Activated naive CD4-positive, alpha-beta T cell treated with anti-CD3 and anti-CD28 coated beads, Interleukin-2, amount 50 U/mL, for 72 hours (primary cell): ENCODE data around the gene IFT74. TPM values are rescaled to one million over a fixed set of nuclear protein-coding genes. Genes with fewer than 3 reads are reported as not detected.

ENCODE experiments used
- ATAC-seq, 2 donors: fragments of 150-1000 bp; cut with Tn5 transposase; 2 replicates each; pipeline ENCODE4 v1.10.0; 2021; ENCODE audit warnings: mild to moderate bottlenecking in 2 of 2, moderate library complexity in 2 of 2
- DNase-seq, 2 donors: peaks; one replicate each; pipeline ENCODE4 v3.0.0; 2021 to 2022; ENCODE audit warnings: low spot score in 2 of 2
- H3K27ac Mint-ChIP-seq, 2 donors: one replicate each; pipeline ENCODE4 v1.8.0; 2022; ENCODE audit warnings: mild to moderate bottlenecking in 2 of 2, mixed read lengths in 2 of 2
- H3K36me3 Mint-ChIP-seq, 2 donors: one replicate each; pipeline ENCODE4 v1.8.0; 2022; ENCODE audit warnings: mixed read lengths in 2 of 2
- H3K9me3 Mint-ChIP-seq, 2 donors: one replicate each; pipeline ENCODE4 v1.8.0; 2022; ENCODE audit warnings: mixed read lengths in 2 of 2
- total RNA-seq, 2 donors: library from RNA; stranded (reverse); gene quantifications; one replicate each; pipeline ENCODE4 v1.2.3, GENCODE V29; 2022

The IFT74 gene
- total RNA-seq, result 1 to 10 TPM; 8.9 to 9.3 TPM

GRCh38 chr9:26955921-26956859, at the start of gene IFT74:
TSS of gene IFT74 (plus strand) at chr9:26956412. CDS start at chr9:26961968, 5,556 bp downstream.
- peaks cover 0 to 14% of the 10 kb centered on the region in 2 donors for H3K36me3 Mint-ChIP-seq
- ATAC-seq (peak; percentile 100), DNase-seq (peak; percentile 90 to 94)
- peak within 1 kb of the TSS; percentile 96 to 97 for H3K27ac Mint-ChIP-seq
- H3K9me3 Mint-ChIP-seq, result peaks cover 0 to 3% of the 10 kb centered on the region in 2 donors

DNA sequence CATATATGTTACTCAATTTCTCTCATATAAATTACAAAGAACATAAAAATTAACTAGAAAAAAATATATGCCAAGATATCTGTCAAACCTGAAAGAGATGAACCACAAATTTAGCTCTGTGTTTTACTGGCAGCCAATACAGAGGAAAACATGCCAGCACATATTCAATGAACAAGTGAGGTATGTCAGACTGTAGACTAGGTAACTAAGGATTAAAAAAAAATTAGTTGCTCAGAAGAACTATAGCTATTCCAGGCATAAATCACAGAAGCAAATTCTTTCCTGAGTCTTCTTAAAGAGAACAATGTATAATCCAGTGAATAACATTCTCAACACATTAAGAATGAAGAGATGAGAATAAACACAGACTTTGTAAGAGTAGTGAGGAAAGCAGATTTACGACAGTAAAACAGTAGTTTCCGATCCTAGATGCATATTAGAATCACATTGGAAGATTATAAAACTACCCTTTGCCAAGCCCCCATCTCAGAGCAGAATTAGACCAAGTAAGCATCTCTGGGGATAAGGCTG, 43.0 kb upstream of the IFT74 start:
- ATAC-seq (no peak), DNase-seq (no peak)
- no peaks in the 10 kb centered on the region for H3K9me3 Mint-ChIP-seq
- peaks cover 11 to 12% of the 10 kb centered on the region in 2 donors for H3K36me3 Mint-ChIP-seq
- no peak overlapping the region for H3K27ac Mint-ChIP-seq

- H3K27ac Mint-ChIP-seq, result no peak overlapping the region
- peaks cover 25 to 31% of the 10 kb centered on the region in 2 donors for H3K36me3 Mint-ChIP-seq
- ATAC-seq (no peak), DNase-seq (no peak)
- H3K9me3 Mint-ChIP-seq, result no peaks in the 10 kb centered on the region
Measured at GRCh38 chr9:26919698-26920097, 36.5 kb upstream of the IFT74 start.

- ATAC-seq, result no peak
- H3K27ac Mint-ChIP-seq, result no peak overlapping the region
- peaks cover 17 to 30% of the 10 kb centered on the region in 2 donors for H3K36me3 Mint-ChIP-seq
- H3K9me3 Mint-ChIP-seq, result no peaks in the 10 kb centered on the region
- no peak for DNase-seq
Measured at GRCh38 chr9:26925609-26926008, 30.6 kb upstream of the IFT74 start.

GRCh38 chr9:26928902-26929495, 27.2 kb upstream of the IFT74 start:
- ATAC-seq (no peak), DNase-seq (no peak)
- Mint-ChIP-seq H3K36me3 (peaks cover 8 to 17% of the 10 kb centered on the region in 2 donors), H3K27ac (no peak overlapping the region), H3K9me3 (no peaks in the 10 kb centered on the region)

- DNase-seq (no peak), ATAC-seq (no peak)
- Mint-ChIP-seq H3K27ac (no peak overlapping the region), H3K9me3 (peaks cover 0 to 11% of the 10 kb centered on the region in 2 donors), H3K36me3 (peaks cover 7 to 25% of the 10 kb centered on the region in 2 donors)
Measured at GRCh38 chr9:26935847-26936246, 20.4 kb upstream of the IFT74 start.

DNA sequence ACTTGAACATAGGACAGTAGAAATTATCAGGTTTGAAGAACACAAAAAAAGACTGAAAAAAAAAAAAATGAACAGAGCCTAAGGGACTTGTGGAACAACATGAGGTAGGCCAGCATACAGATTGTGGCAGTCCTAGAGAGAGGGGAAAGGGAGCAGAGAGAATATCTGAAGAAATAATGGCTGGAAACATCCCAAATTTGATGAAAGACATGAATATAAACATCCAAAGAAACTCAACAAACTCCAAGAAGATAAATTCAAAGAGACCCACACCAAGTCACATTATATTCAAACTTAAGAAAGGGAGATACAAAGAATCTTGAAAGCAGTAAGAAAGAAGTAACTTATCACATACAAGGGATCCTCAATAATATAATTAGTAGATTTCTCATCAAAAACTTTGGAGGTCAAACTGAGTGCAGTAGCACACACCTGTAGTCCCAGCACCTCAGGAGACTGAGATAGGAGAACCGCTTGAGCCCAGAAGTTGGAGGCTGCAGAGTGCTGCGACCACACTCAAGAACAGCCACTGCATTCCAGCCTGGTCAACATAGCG, 18.3 kb upstream of the IFT74 start:
- DNase-seq, result no peak
- H3K27ac Mint-ChIP-seq, result no peak overlapping the region
- ATAC-seq, result no peak
- H3K36me3 Mint-ChIP-seq, result peaks cover 7 to 32% of the 10 kb centered on the region in 2 donors
- peaks cover 0 to 11% of the 10 kb centered on the region in 2 donors for H3K9me3 Mint-ChIP-seq

DNA sequence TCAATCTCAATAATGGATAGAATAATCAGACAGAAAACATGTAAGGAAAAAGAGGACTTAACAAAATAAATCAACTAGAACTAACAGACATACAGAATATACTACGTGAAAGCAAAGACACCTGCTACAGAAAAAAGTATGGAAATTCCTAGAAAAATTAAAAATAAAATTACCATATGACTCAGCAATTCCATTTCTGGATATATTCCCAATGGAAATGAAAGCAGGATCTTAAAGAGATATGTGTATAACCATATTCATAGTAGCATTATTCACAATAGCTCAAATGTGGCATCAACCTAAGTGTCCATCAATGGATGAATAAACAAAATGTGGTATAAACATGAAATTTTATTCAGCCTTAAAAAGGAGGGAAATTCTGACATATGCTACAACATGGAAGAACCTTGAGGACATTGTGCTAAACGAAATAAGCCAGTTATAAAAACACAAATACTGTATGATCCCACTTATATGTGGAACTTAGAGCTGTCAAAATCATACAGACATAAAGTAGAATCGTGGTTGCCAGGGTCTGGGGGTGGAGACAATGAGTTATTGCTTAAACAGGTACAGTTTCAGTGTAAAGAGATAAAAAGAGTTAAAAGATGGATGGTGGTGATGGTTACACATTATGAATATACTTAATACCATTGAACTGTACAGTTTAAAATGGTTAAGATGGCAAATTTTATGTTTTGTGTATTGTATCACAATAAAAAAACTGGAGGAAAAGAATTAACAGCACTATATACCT, 16.1 kb upstream of the IFT74 start:
- peaks cover 7 to 40% of the 10 kb centered on the region in 2 donors for H3K36me3 Mint-ChIP-seq
- DNase-seq (no peak), ATAC-seq (peak in 1 of 2 donors; percentile 72)
- H3K9me3 Mint-ChIP-seq, result peaks cover 0 to 11% of the 10 kb centered on the region in 2 donors
- H3K27ac Mint-ChIP-seq, result peak overlapping the region; percentile 40 to 69

DNA sequence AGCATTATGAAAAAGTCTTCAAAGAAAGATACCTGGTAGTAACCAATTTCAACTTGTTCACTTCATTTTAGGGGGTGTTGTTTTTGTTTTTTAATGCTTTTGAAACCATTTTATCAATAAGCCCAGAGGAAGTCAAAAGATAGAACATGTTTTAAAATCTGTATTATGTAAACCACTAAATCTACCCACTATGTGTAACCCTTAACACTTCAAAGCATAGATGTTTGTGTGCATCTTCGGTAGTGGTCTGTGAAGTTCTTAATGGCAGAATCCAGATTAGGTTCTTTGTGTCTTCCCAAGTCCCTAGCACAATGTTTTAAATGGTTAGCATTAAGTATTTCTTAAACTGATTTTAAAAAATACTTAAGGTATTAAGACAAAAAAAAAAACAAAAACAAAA, 15.4 kb upstream of the IFT74 start:
- ATAC-seq (peak in 1 of 2 donors; percentile 51), DNase-seq (no peak)
- H3K9me3 Mint-ChIP-seq, result peaks cover 0 to 11% of the 10 kb centered on the region in 2 donors
- peaks cover 12 to 42% of the 10 kb centered on the region in 2 donors for H3K36me3 Mint-ChIP-seq
- H3K27ac Mint-ChIP-seq, result peak overlapping the region; percentile 40 to 69

DNA sequence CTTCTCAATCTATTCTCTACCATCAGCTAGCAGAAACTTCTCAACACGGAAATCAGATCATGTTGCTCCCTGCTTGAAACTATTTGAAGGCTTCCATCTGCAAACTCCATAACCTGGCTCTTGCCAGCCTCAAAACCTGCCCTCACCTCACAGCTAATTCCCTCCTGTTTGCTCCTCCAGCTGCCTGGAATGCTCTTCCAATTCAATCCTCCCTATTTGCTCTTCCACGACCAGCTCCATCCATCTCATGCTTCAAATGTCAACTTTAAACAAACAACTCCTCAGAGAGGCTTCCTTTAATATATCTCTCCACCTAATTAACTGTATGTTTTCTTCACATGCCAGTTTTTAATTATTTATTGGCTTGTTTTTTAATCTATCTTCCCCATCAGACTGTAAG, 10.6 kb upstream of the IFT74 start:
- no peak for DNase-seq
- Mint-ChIP-seq H3K9me3 (no peaks in the 10 kb centered on the region), H3K27ac (peak overlapping the region; percentile 97 to 100)

GRCh38 chr9:26946753-26947727, 9.2 kb upstream of the IFT74 start, which contains the start of gene PLAA:
TSS of gene PLAA (minus strand) at chr9:26947242. CDS start at chr9:26947045, 197 bp downstream.
- Mint-ChIP-seq H3K36me3 (peaks cover 26 to 34% of the 10 kb centered on the region in 2 donors), H3K27ac (peak within 1 kb of the TSS; percentile 97 to 100), H3K9me3 (no peaks in the 10 kb centered on the region)
- DNase-seq (peak; percentile 80 to 91), ATAC-seq (peak; percentile 98 to 99)

More for the DNA sequence above, 10.6 kb upstream of the IFT74 start:
- peaks cover 26 to 37% of the 10 kb centered on the region in 2 donors for H3K36me3 Mint-ChIP-seq
- no peak for ATAC-seq

GRCh38 chr9:26947736-26948135, 8.5 kb upstream of the IFT74 start:
- H3K9me3 Mint-ChIP-seq, result no peaks in the 10 kb centered on the region
- H3K27ac Mint-ChIP-seq, result peak overlapping the region; percentile 97 to 100
- ATAC-seq (no peak), DNase-seq (peak in 1 of 2 donors; percentile 11)
- H3K36me3 Mint-ChIP-seq, result peaks cover 26 to 29% of the 10 kb centered on the region in 2 donors

- Mint-ChIP-seq H3K27ac (no peak overlapping the region), H3K9me3 (peaks cover 0 to 3% of the 10 kb centered on the region in 2 donors), H3K36me3 (peaks cover 21 to 26% of the 10 kb centered on the region in 2 donors)
- DNase-seq, result no peak
- ATAC-seq, result no peak
Measured at GRCh38 chr9:26949637-26950069, 6.6 kb upstream of the IFT74 start.

- no peak for ATAC-seq
- H3K9me3 Mint-ChIP-seq, result peaks cover 0 to 3% of the 10 kb centered on the region in 2 donors
- DNase-seq, result no peak
- no peak overlapping the region for H3K27ac Mint-ChIP-seq
- H3K36me3 Mint-ChIP-seq, result peaks cover 21 to 28% of the 10 kb centered on the region in 2 donors
Measured at GRCh38 chr9:26950521-26950920, 5.7 kb upstream of the IFT74 start.

DNA sequence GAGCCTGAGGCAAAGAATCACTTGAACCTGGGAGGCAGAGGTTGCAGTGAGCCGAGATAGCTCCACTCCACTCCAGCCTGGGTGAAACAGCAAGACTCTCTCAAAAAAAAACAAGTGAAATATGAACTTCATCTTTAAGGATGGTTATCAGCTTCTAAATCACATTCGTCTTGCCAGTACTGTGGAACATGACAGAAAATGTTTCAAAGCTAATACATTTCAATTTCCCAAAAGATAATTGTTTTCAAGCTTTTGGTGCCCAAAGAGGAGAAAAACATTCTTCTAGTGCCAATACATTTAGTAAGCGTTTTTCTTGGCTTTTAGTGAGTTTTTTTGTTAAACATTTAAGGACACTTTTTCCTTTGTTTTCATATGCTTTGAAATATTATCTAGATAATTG, 4.4 kb upstream of the IFT74 start:
- H3K9me3 Mint-ChIP-seq, result peaks cover 0 to 3% of the 10 kb centered on the region in 2 donors
- H3K36me3 Mint-ChIP-seq, result peaks cover 11 to 25% of the 10 kb centered on the region in 2 donors
- no peak overlapping the region for H3K27ac Mint-ChIP-seq
- DNase-seq (no peak), ATAC-seq (no peak)
